Measurements from ENCODE around the gene CDH22. TPM values are rescaled to one million over a fixed set of nuclear protein-coding genes. Genes with fewer than 3 reads are reported as not detected.
A peak's percentile ranks its signal among the peaks of the same experiment; 100 is the strongest.

CDH22 gene
- total RNA-seq, 1 donor from 2014 or later = 0.13 TPM

GRCh38 chr20:46272389-46273047, 35.8 kb downstream of the CDH22 start:
- Histone ChIP-seq H3F3A (ENCODE audit: low read depth) (peaks cover 11% of the 10 kb centered on the region), H3K27ac (no peak overlapping the region), H3K4me3 (no peak overlapping the region), H3K4me1 (peaks cover 21% of the 10 kb centered on the region), H3K4me2 (no peak overlapping the region), H3K9me3 (ENCODE audit: low read depth) (no peaks in the 10 kb centered on the region), H3K36me3 (no peaks in the 10 kb centered on the region), H3K27me3 (no peaks in the 10 kb centered on the region), H3K79me2 (ENCODE audit: low read depth) (no peaks in the 10 kb centered on the region), H3K9ac (no peak overlapping the region), H4K20me1 (ENCODE audit: low read depth) (peaks cover 7% of the 10 kb centered on the region), H2AFZ (replicated peaks) (no peak overlapping the region)
- Mint-ChIP-seq H3K27me3 (ENCODE audit: insufficient read depth, low read depth) (peaks cover 16% of the 10 kb centered on the region), H3K9me3 (peaks cover 3% of the 10 kb centered on the region), H3K36me3 (no peaks in the 10 kb centered on the region), H3K27ac (no peak overlapping the region), H3K4me1 (peaks cover 15% of the 10 kb centered on the region), H3K4me3 (no peak overlapping the region)
- no peak for DNase-seq (ENCODE audit: low spot score)
- TF ChIP-seq, protein P1, sequence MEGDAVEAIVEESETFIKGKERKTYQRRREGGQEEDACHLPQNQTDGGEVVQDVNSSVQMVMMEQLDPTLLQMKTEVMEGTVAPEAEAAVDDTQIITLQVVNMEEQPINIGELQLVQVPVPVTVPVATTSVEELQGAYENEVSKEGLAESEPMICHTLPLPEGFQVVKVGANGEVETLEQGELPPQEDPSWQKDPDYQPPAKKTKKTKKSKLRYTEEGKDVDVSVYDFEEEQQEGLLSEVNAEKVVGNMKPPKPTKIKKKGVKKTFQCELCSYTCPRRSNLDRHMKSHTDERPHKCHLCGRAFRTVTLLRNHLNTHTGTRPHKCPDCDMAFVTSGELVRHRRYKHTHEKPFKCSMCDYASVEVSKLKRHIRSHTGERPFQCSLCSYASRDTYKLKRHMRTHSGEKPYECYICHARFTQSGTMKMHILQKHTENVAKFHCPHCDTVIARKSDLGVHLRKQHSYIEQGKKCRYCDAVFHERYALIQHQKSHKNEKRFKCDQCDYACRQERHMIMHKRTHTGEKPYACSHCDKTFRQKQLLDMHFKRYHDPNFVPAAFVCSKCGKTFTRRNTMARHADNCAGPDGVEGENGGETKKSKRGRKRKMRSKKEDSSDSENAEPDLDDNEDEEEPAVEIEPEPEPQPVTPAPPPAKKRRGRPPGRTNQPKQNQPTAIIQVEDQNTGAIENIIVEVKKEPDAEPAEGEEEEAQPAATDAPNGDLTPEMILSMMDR (IDR thresholded peaks at IDR 0.05) = no peak
- no peak for TF ChIP-seq EZH2 (IDR thresholded peaks at IDR 0.05)

DNA sequence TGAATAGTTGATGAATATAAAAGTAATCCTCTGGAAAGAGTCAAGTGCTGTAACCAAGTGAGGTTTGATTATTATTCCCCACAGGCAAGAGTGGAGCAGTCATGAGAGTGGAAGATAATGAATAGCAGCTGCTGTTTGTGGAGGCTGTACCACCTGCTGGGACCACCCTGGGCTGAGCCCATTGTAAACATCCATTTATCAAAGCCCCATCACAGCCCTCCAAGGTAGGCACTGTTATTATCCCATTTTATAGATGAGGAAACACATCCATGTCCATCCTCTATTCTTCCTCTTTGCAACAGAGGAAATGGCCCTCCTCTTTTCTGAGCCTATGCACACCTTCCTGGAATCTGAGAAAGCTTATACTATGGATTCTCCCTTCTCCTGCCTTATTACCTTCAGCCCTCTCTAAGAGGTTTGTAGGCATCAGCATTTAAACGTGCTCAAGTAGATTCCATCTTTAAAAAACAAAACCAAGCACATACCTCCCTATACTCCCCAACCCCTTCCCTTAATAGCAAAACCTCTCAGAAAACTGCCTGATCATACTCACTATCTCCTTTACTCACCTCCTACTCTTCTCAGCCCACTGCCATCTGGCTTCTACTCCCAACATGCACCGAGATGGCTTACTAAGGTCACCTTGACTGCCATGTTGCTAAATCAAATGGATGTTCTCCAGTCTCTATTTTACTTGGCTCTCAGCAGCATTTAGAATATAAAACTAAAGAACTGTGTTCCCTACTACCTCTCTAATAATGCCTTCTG, 37.1 kb downstream of the CDH22 start:
- Histone ChIP-seq H3K9ac (no peak overlapping the region), H2AFZ (replicated peaks) (no peak overlapping the region), H3K4me3 (no peak overlapping the region), H3F3A (ENCODE audit: low read depth) (peaks cover 11% of the 10 kb centered on the region), H3K4me1 (peaks cover 21% of the 10 kb centered on the region), H3K27me3 (no peaks in the 10 kb centered on the region), H4K20me1 (ENCODE audit: low read depth) (peaks cover 7% of the 10 kb centered on the region), H3K79me2 (ENCODE audit: low read depth) (no peaks in the 10 kb centered on the region), H3K4me2 (no peak overlapping the region), H3K9me3 (ENCODE audit: low read depth) (no peaks in the 10 kb centered on the region), H3K36me3 (no peaks in the 10 kb centered on the region), H3K27ac (no peak overlapping the region)
- Mint-ChIP-seq H3K36me3 (no peaks in the 10 kb centered on the region), H3K27ac (no peak overlapping the region), H3K4me3 (peak overlapping the region; percentile 43), H3K27me3 (ENCODE audit: insufficient read depth, low read depth) (peaks cover 17% of the 10 kb centered on the region), H3K4me1 (peaks cover 17% of the 10 kb centered on the region), H3K9me3 (peaks cover 3% of the 10 kb centered on the region)
- TF ChIP-seq, protein P1 (IDR thresholded peaks at IDR 0.05) = no peak
- TF ChIP-seq EZH2 (IDR thresholded peaks at IDR 0.05) (no peak), EZH2phosphoT487 (IDR thresholded peaks at IDR 0.05) (no peak)
- DNase-seq (ENCODE audit: low spot score) = no peak

DNA sequence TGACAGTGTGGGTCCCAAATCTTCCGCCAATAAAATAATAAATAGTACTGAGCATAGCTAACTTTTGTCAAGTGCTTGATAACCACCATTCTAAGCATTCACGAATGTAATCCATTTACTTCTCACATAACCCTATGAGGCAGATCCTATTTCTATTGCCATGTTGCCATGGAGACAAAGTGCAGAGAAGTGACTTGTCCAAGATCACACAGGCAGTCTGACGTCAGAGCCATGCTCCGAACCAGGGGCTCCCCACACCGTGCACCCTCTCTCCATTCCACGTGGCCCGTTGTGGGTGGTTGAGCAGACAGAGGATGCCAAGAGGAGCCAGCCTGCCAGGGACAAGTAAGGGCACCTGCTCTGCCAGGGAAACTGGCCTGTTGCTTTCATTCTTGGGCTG, 38.9 kb downstream of the CDH22 start:
- peaks cover 3% of the 10 kb centered on the region for H3K9me3 Mint-ChIP-seq
- H2AFZ ChIP-seq (replicated peaks) = no peak overlapping the region
- H3K9me3 ChIP-seq (ENCODE audit: low read depth) = no peaks in the 10 kb centered on the region
- peaks cover 21% of the 10 kb centered on the region for H3K4me1 ChIP-seq
- H3K9ac ChIP-seq = no peak overlapping the region
- H3K27me3 ChIP-seq = no peaks in the 10 kb centered on the region
- no peak overlapping the region for H3K4me3 ChIP-seq
- TF ChIP-seq, protein P1 (IDR thresholded peaks at IDR 0.05) = no peak
- TF ChIP-seq EZH2 (IDR thresholded peaks at IDR 0.05) = no peak
- no peak for TF ChIP-seq EZH2phosphoT487 (IDR thresholded peaks at IDR 0.05)
- H3K79me2 ChIP-seq (ENCODE audit: low read depth) = no peaks in the 10 kb centered on the region
- no peak for DNase-seq (ENCODE audit: low spot score)
- H4K20me1 ChIP-seq (ENCODE audit: low read depth) = peaks cover 7% of the 10 kb centered on the region
- no peak overlapping the region for H3K27ac ChIP-seq
- H3F3A ChIP-seq (ENCODE audit: low read depth) = peaks cover 11% of the 10 kb centered on the region
- no peaks in the 10 kb centered on the region for H3K36me3 Mint-ChIP-seq
- peaks cover 17% of the 10 kb centered on the region for H3K4me1 Mint-ChIP-seq
- H3K36me3 ChIP-seq = no peaks in the 10 kb centered on the region
- no peak overlapping the region for H3K4me2 ChIP-seq
- H3K27ac Mint-ChIP-seq = no peak overlapping the region
- H3K4me3 Mint-ChIP-seq = no peak overlapping the region
- H3K27me3 Mint-ChIP-seq (ENCODE audit: insufficient read depth, low read depth) = peaks cover 20% of the 10 kb centered on the region
